ENCODE results near the gene CALML5. TPM values are rescaled to one million over a fixed set of nuclear protein-coding genes. Genes with fewer than 3 reads are reported as not detected.

CALML5 gene
- total RNA-seq, result not detected in 3 replicates
- long read RNA-seq, result 0 reads

DNA sequence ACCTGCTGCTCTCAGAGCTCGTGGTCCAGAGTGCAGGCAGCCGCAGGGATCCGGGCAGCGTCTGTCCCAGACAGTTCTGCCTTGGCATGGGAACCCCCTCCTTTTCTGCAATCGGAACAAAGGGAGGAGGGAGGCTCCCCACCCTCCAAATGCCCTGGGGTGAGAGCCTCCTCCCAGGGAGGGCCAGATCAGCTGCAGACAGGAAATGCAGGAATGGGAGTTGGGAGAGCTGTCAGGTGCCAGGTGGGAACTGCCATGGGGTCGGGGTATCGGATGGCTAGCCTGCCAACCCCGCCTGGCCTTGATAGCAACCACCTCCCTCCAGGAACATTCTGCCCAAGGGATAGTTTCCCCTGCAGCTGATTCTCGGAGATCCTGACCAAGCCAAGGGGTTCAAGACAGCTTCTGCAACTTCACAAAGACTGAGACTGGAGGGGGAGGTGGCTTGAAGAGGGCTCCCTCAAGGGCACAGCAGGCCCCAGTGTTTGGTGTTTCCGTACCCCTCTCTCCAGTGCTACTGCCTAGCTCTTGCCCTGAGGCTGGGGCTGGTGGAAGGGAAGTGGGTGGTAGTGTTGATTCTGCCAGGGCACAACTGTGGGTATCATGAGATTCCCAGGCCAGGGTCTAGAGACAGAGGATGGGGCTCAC lies at the start of gene CALML5:
Gene CALML5 (minus strand): TSS at position 78 of the 648 bp plus-strand sequence. CDS start 132 bp downstream, outside the sequence.
- no peaks in the 10 kb centered on the region for H3K4me1 Mint-ChIP-seq (ENCODE audit: low read depth)
- peaks cover 27% of the 10 kb centered on the region for H3K27me3 Mint-ChIP-seq (ENCODE audit: low read depth)
- TF ChIP-seq, protein P1, sequence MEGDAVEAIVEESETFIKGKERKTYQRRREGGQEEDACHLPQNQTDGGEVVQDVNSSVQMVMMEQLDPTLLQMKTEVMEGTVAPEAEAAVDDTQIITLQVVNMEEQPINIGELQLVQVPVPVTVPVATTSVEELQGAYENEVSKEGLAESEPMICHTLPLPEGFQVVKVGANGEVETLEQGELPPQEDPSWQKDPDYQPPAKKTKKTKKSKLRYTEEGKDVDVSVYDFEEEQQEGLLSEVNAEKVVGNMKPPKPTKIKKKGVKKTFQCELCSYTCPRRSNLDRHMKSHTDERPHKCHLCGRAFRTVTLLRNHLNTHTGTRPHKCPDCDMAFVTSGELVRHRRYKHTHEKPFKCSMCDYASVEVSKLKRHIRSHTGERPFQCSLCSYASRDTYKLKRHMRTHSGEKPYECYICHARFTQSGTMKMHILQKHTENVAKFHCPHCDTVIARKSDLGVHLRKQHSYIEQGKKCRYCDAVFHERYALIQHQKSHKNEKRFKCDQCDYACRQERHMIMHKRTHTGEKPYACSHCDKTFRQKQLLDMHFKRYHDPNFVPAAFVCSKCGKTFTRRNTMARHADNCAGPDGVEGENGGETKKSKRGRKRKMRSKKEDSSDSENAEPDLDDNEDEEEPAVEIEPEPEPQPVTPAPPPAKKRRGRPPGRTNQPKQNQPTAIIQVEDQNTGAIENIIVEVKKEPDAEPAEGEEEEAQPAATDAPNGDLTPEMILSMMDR (IDR thresholded peaks at IDR 0.05), result no peak
- no peak within 1 kb of the TSS for H3K4me3 Mint-ChIP-seq (ENCODE audit: unreplicated experiment)
- H3K27ac Mint-ChIP-seq (ENCODE audit: unreplicated experiment), result no peak within 1 kb of the TSS
- no peaks in the 10 kb centered on the region for H3K9me3 Mint-ChIP-seq (ENCODE audit: low read depth)
- no peak for DNase-seq (ENCODE audit: low spot score)
- no peaks in the 10 kb centered on the region for H3K36me3 Mint-ChIP-seq (ENCODE audit: low read depth)

DNA sequence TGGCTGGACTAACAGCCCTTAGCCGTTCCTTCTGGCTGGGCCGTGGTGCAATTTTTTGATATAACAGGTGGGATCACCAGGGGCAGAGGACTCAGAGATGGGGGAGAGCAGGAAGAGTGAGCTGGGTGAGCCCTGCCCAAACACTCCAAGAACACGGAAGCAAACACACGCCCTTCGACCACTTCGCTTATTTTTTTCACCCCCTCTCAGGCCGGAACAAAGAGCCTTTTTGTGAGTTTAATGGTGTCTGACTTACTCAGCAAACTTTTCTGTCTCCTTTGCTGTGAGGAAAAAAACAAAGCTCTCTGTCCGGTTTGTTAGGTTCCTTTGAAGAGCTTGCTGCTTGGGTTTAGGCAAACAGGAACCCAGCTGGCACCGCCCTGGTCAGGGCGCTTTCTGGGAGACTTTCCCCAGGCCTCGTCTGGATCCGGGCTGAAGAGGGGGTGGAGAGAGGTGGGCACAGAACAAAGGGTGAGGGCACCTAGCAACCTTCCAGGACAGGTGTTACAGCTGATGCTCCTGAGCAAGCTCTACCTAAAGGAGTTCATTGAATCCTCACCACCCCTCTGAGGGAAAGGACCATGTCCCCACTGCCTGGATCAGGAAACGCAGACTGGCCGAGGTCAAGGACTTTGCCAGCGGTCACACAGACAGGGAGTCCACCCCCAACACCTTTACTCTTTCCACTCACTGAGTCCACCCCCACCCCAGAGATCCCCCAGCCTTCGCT lies 48.7 kb upstream of the CALML5 start:
- peak; percentile 64 for DNase-seq (ENCODE audit: low spot score)
- Mint-ChIP-seq H3K9me3 (ENCODE audit: low read depth) (peaks cover 7% of the 10 kb centered on the region), H3K4me1 (ENCODE audit: low read depth) (peaks cover 8% of the 10 kb centered on the region), H3K36me3 (ENCODE audit: low read depth) (no peaks in the 10 kb centered on the region), H3K27me3 (ENCODE audit: low read depth) (no peaks in the 10 kb centered on the region), H3K4me3 (ENCODE audit: unreplicated experiment) (no peak overlapping the region), H3K27ac (ENCODE audit: unreplicated experiment) (no peak overlapping the region)
- TF ChIP-seq, protein P1 (IDR thresholded peaks at IDR 0.05), result no peak

DNA sequence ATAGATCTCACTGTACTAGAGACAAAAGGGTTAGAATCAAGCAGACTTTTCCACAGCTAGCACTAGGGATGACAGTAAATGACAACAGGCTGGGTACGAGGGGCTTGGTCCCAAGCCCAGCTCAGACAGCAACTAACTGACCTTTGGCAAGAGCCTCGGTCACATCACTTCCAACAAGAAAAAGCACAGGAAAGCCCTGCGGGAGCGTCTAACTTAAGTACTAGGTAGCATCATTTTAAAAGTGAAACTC lies 48.2 kb upstream of the CALML5 start:
- TF ChIP-seq, protein P1 (IDR thresholded peaks at IDR 0.05), result no peak
- Mint-ChIP-seq H3K27me3 (ENCODE audit: low read depth) (no peaks in the 10 kb centered on the region), H3K27ac (ENCODE audit: unreplicated experiment) (no peak overlapping the region), H3K4me3 (ENCODE audit: unreplicated experiment) (no peak overlapping the region), H3K9me3 (ENCODE audit: low read depth) (peaks cover 10% of the 10 kb centered on the region), H3K4me1 (ENCODE audit: low read depth) (peaks cover 6% of the 10 kb centered on the region), H3K36me3 (ENCODE audit: low read depth) (no peaks in the 10 kb centered on the region)
- no peak for DNase-seq (ENCODE audit: low spot score)

DNA sequence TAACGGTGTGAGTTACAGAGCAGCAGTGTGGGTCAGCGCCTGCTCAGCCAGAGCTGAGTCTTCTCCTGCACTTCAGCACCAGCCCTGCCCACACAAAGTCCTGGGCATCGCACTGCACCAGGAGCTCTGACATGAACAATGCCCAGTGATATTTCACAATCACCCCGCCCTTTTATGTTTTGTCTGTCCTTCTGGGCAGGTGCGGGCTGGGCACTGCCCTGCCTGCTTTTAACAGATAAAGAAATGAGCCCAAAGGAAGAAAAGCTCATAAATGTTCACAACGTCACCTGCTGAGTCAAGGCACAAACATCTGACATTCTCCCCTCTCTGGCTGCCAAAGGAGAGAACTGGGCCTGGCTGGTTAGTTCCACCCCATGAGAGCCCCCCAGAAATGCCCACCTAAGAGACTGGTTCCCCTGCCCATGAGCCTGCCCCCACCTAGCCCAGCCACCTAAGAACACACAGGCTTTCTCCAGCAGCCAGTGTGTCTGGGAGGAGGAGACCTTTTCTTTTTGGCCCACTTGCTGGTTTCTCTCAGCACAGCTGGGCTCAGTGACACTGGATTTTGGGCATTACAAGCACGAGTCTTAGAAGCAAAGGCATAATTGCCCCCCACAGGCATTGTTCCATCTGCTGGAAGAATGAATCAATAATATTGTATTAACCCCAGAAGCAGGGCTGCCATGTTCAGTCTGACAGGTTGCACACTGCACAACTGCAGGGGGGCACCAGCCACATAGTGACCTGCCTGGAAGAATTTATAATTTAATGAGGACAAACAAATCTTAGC lies 47.7 kb upstream of the CALML5 start:
- Mint-ChIP-seq H3K4me3 (ENCODE audit: unreplicated experiment) (no peak overlapping the region), H3K27ac (ENCODE audit: unreplicated experiment) (no peak overlapping the region), H3K36me3 (ENCODE audit: low read depth) (no peaks in the 10 kb centered on the region), H3K9me3 (ENCODE audit: low read depth) (peaks cover 13% of the 10 kb centered on the region), H3K27me3 (ENCODE audit: low read depth) (no peaks in the 10 kb centered on the region), H3K4me1 (ENCODE audit: low read depth) (peaks cover 6% of the 10 kb centered on the region)
- DNase-seq (ENCODE audit: low spot score), result peak; percentile 39
- TF ChIP-seq, protein P1 (IDR thresholded peaks at IDR 0.05), result no peak
